GM12878 (cell line): ENCODE data around the gene PRUNE1. TPM values are rescaled to one million over a fixed set of nuclear protein-coding genes. Genes with fewer than 3 reads are reported as not detected.

Source experiments
- ATAC-seq: fragments of 200-7000 bp; cut with Tn5 transposase; 3 replicates; pipeline ENCODE4 v1.9.1; 2020; ENCODE audit warnings: mild to moderate bottlenecking, moderate library complexity
- BruUV-seq: library from RNA; stranded (reverse); fragments of 400-500 nt; replicated peaks from 2 replicates; lab custom pipeline; 2021; lab: Mats Ljungman, UMichigan
- CTCF ChIA-PET: fragments of 300-600 bp; sonication (Branson Sonifier 250); formaldehyde crosslinking; extraction: SDS; loops from one replicate; lab custom pipeline; 2021; ENCODE audit warnings: inconsistent platforms; lab: Yijun Ruan, JAX
- POLR2A ChIA-PET: fragments of 350-600 bp; formaldehyde crosslinking; extraction: SDS; loops from one replicate; lab custom pipeline; 2021; ENCODE audit warnings: inconsistent platforms; lab: Charles Lee
- RAD21 ChIA-PET: fragments of 300-600 bp; sonication (Branson Sonifier 250); formaldehyde crosslinking; loops from one replicate; lab custom pipeline; 2023; ENCODE audit warnings: antibody characterized with exemption; ENCODE audit not compliant: unreplicated experiment; lab: Charles Lee
- SMC1A ChIA-PET: fragments of 300-600 bp; sonication (Branson Sonifier 250); formaldehyde crosslinking; loops from one replicate; lab custom pipeline; 2023; ENCODE audit not compliant: unreplicated experiment, uncharacterized antibody; lab: Charles Lee
- DNase-seq: peaks from one replicate; pipeline ENCODE4 v3.0.0-alpha.2; 2011; ENCODE audit warnings: low read depth, low spot score
- FAIRE-seq: peaks from 3 replicates; lab custom pipeline; 2011; peaks lifted over from hg19 to GRCh38; lab: Jason Lieb, UNC
- H2AFZ ChIP-seq: 2 replicates; pipeline ENCODE4 v1.6.0; 2011; ENCODE audit warnings: low read depth, low read length, control low read depth; ENCODE audit not compliant: control insufficient read depth
- H3K27ac ChIP-seq: 2 replicates; pipeline ENCODE4 v1.5.1; 2011; ENCODE audit warnings: control low read depth; ENCODE audit not compliant: control insufficient read depth, insufficient read depth
- H3K27me3 ChIP-seq, 2 experiments: replicated peaks in 1 of 2; 2 replicates each; pipeline versions ENCODE4 v1.6.0 to v1.6.1; 2011; ENCODE audit warnings: low read length in 1 of 2; ENCODE audit not compliant: control insufficient read depth in 2 of 2, insufficient read depth in 2 of 2
- H3K36me3 ChIP-seq, 2 experiments: 2 replicates each; pipeline ENCODE4 v1.5.1; 2011; ENCODE audit warnings: low read length in 1 of 2; ENCODE audit not compliant: control insufficient read depth in 2 of 2, insufficient read depth in 2 of 2
- H3K4me1 ChIP-seq: 2 replicates; pipeline ENCODE4 v1.6.1; 2011; ENCODE audit warnings: mild to moderate bottlenecking, low read length, moderate library complexity, mixed read lengths; ENCODE audit not compliant: control insufficient read depth, insufficient read depth
- H3K4me2 ChIP-seq: 2 replicates; pipeline ENCODE4 v1.6.0; 2011; ENCODE audit warnings: control low read depth; ENCODE audit not compliant: control insufficient read depth, insufficient read depth
- H3K4me3 ChIP-seq: fragments of 200-600 bp; sonication (generic); 2 replicates; pipeline ENCODE4 v1.5.1; 2016
- H3K79me2 ChIP-seq: 2 replicates; pipeline ENCODE4 v1.6.0; 2011; ENCODE audit warnings: low read length; ENCODE audit not compliant: control insufficient read depth, insufficient read depth
- H3K9ac ChIP-seq: 2 replicates; pipeline ENCODE4 v1.8.0; 2011; ENCODE audit warnings: low read length, control low read depth, mixed read lengths; ENCODE audit not compliant: control insufficient read depth, insufficient read depth
- H3K9me3 ChIP-seq: replicated peaks from 3 replicates; pipeline ENCODE4 v1.5.1; 2011; ENCODE audit warnings: mild to moderate bottlenecking, low read length; ENCODE audit not compliant: control insufficient read depth, insufficient read depth
- H4K20me1 ChIP-seq: 2 replicates; pipeline ENCODE4 v1.6.0; 2011; ENCODE audit not compliant: control insufficient read depth, insufficient read depth
- ATF7 ChIP-seq: fragments of 450-650 bp; IDR thresholded peaks from 2 replicates; pipeline ENCODE4 v1.6.1; 2016; ENCODE audit warnings: low read depth, mild to moderate bottlenecking
- HDAC2 ChIP-seq: fragments of 200-600 bp; sonication (generic); IDR thresholded peaks from 2 replicates; pipeline ENCODE4 v1.6.1; 2017
- SP1 ChIP-seq: IDR thresholded peaks from one replicate; pipeline ENCODE4 v1.6.1; 2011; ENCODE audit warnings: low read depth, low read length
- TBL1XR1 ChIP-seq: IDR thresholded peaks from 2 replicates; pipeline ENCODE4 v1.6.1; 2012; ENCODE audit warnings: low read depth, low read length, improper control_type of control experiment
- ZSCAN29 ChIP-seq: fragments of 450-650 bp; IDR thresholded peaks from 2 replicates; pipeline ENCODE4 v1.6.1; 2017; ENCODE audit warnings: mild to moderate bottlenecking, moderate library complexity
- WGBS: methylation state at CpG from one replicate; pipeline ENCODE4 v1.1.6; 2016; ENCODE audit warnings: low lambda C conversion rate; ENCODE audit not compliant: insufficient replicate concordance, insufficient coverage; ENCODE audit errors: missing lambda C conversion rate; 5-methylcytosine and 5-hydroxymethylcytosine counted together
- in situ Hi-C: fragments of 300-500 bp; cut with MboI; formaldehyde crosslinking; loops from 9 replicates; pipeline ENCODE4 v1.14.3; 2018; ENCODE audit warnings: mixed read lengths
- intact Hi-C: fragments of 100-400 bp; cut with micrococcal nuclease; formaldehyde crosslinking; loops from one replicate; pipeline ENCODE4 v1.14.2; 2022; ENCODE audit not compliant: unreplicated experiment
- polyA plus RNA-seq, 11 experiments: library from polyadenylated mRNA; depleted of rRNA in 4 of 11; unstranded in 6 of 11; stranded (reverse) in 5 of 11; fragments of >200 nt; fragmentation: Nextera tagmentation in 4 of 11; fragmentation: Illumina TruSeq in 1 of 11; extraction: Ambion mirVana in 4 of 11; extraction: Trizol in 1 of 11; gene quantifications; 1 replicate in 1 of 11; 2 replicates in 10 of 11; pipeline versions ENCODE4 v1.2.1 to v1.2.3, GENCODE V29; 2011 to 2016; ENCODE audit warnings: inconsistent platforms in 2 of 11, missing spikeins in 2 of 11, low read depth in 1 of 11
- total RNA-seq, 4 experiments: library from RNA; depleted of rRNA in 3 of 4; stranded (reverse); fragments of >200 nt in 3 of 4; fragmentation: Illumina TruSeq in 1 of 4; extraction: Trizol in 1 of 4; gene quantifications; 2 replicates each; pipeline versions ENCODE4 v1.2.1 to v1.2.3, GENCODE V29; 2013 to 2021
- TF ChIP-seq, protein P1 (sequence below), 3 experiments: IDR thresholded peaks in 2 of 3; conservative IDR thresholded peaks in 1 of 3; 2 replicates each; pipeline ENCODE4 v1.5.1; 2011; ENCODE audit warnings: low read depth in 3 of 3, low read length in 3 of 3, mild to moderate bottlenecking in 3 of 3, control low read depth in 2 of 3, moderate library complexity in 2 of 3, inconsistent platforms in 1 of 3, mixed read lengths in 1 of 3; ENCODE audit not compliant: control insufficient read depth in 2 of 3, insufficient read depth in 1 of 3; ENCODE audit errors: extremely low read depth in 1 of 3
- TF ChIP-seq, protein P2 (sequence below): IDR thresholded peaks from 2 replicates; pipeline ENCODE4 v1.6.1; 2011; ENCODE audit warnings: borderline replicate concordance, low read depth, mild to moderate bottlenecking, moderate library complexity, mixed read lengths, low read length; ENCODE audit not compliant: insufficient read depth; ENCODE audit errors: extremely low read length
- TF ChIP-seq, protein P3 (sequence below): fragments of 450-650 bp; IDR thresholded peaks from 2 replicates; pipeline ENCODE4 v1.6.1; 2017; ENCODE audit warnings: mild to moderate bottlenecking, moderate library complexity

The PRUNE1 gene
- total and polyA plus RNA-seq, 10 of the 15 experiments (the other 5 are each of a cell fraction or from before 2014, with no cell fraction given) = 4.7 to 24.5 (median 12.4) TPM

DNA sequence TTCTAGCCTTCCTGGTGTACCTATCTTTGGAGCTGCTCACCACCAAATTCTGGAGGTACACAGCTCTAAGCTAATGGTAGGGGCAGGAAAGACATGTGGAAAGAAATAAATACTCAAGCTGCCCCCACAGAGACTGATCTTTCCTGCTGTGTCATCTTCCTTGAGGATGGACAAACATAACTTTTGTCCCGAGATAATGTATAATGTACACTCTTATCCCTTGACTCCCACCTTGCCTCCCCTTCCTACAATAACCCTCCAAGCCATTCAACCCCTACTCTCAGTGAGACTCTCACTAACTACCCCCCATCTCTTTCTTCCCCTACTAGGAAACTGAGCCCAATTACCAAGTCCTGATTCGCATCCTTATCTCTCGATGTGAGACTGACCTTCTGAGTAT, 14.0 kb upstream of the PRUNE1 start:
- DNase-seq (no peak), ATAC-seq (no peak)
- intact Hi-C loops = loop anchor here (10.0 kb wide), 1 partner anchor 739 kb away; the partner anchor contains the start of gene CA14
- H3K4me3 ChIP-seq = no peak overlapping the region
- BruUV-seq = no TSS peak
- no peaks in the 10 kb centered on the region for H3K36me3 ChIP-seq
- no peak overlapping the region for H3K27ac ChIP-seq
- no peaks in the 10 kb centered on the region for H3K4me1 ChIP-seq
- H3K4me2 ChIP-seq = no peak overlapping the region
- H3K9ac ChIP-seq = no peak overlapping the region
- RAD21 ChIA-PET = interaction anchor here (0.6 to 2.6 kb wide), 3 partner anchors 13 to 434 kb away, joined by 4 to 19 read pairs (median 4); partner anchors contain the start of gene ANXA9
- H4K20me1 ChIP-seq = no peaks in the 10 kb centered on the region
- H3K79me2 ChIP-seq = no peaks in the 10 kb centered on the region
- H2AFZ ChIP-seq = no peak overlapping the region
- TF ChIP-seq SP1 (no peak), TBL1XR1 (no peak), ATF7 (no peak)
- TF ChIP-seq, all 136 proteins: peak for 0
- H3K9me3 ChIP-seq = no peaks in the 10 kb centered on the region
- FAIRE-seq = no peak
- ChIA-PET SMC1A (interaction anchor here (0.8 to 4.5 kb wide), 3 partner anchors 12 to 39 kb away, joined by 4 to 34 read pairs (median 7); partner anchors contain the start of genes CERS2 and MINDY1), CTCF (interaction anchor here (0.6 to 16.2 kb wide), 13 partner anchors 8 to 737 kb away, joined by 3 to 252 read pairs (median 3); partner anchors contain the start of genes ANXA9, CA14, CERS2 and ENSA), POLR2A (no interaction called here)
- in situ Hi-C loops = no loop called here
- WGBS = 87% methylated on average over 3 of the region's 3 CpGs
- H3K27me3 ChIP-seq = no peaks in the 10 kb centered on the region

DNA sequence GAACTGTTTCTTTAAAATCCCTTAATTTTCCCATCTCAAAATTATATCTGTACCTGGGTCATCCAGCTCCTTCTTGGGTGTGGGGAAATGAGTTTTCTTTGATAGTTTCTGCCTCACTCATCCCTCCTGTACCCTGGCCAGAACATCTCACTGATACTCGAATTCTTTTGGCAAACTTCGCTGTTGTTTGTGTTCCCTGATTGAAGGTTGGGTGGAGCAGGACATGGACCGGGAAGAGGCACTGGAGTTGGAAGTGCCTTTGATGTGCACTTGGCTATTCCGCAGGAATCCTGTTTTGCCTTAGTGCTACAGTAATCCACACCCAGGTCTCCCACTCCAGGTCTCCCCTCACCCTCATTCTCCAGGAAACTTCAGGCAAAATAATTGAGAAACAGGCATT, 12.8 kb upstream of the PRUNE1 start:
- H3K4me3 ChIP-seq = no peak overlapping the region
- 0 out of 2 replicates have a peak overlapping the region, but pooled peaks have one; percentile 40 for H3K9ac ChIP-seq
- H3K9me3 ChIP-seq = no peaks in the 10 kb centered on the region
- RAD21 ChIA-PET = interaction anchor here (0.8 to 2.6 kb wide), 9 partner anchors 11 to 740 kb away, joined by 3 to 20 read pairs (median 4); partner anchors contain the start of genes ANXA9, CDC42SE1, GOLPH3L and MINDY1
- H3K79me2 ChIP-seq = no peaks in the 10 kb centered on the region
- H3K36me3 ChIP-seq = no peaks in the 10 kb centered on the region
- no peak for FAIRE-seq
- peak overlapping the region; percentile 88 for H2AFZ ChIP-seq
- H4K20me1 ChIP-seq = no peaks in the 10 kb centered on the region
- H3K27me3 ChIP-seq = no peaks in the 10 kb centered on the region
- H3K4me1 ChIP-seq = no peaks in the 10 kb centered on the region
- intact Hi-C loops = loop anchor here (10.0 kb wide), 1 partner anchor 741 kb away; the partner anchor contains the start of gene CA14
- 37% methylated on average over 4 of the region's 4 CpGs for WGBS
- DNase-seq = no peak
- POLR2A ChIA-PET = interaction anchor here (0.6 to 1.2 kb wide), 3 partner anchors 10 to 73 kb away, joined by 3 to 5 read pairs (median 4); no protein-coding TSS in a partner anchor
- peak overlapping the region; percentile 75 for H3K4me2 ChIP-seq
- ATAC-seq = no peak
- BruUV-seq = no TSS peak
- in situ Hi-C loops = loop anchor here (5.0 kb wide), 1 partner anchor 738 kb away; the partner anchor contains the start of gene CA14
- SMC1A ChIA-PET = interaction anchor here (0.6 to 4.5 kb wide), 11 partner anchors 10 to 871 kb away, joined by 3 to 34 read pairs (median 4); partner anchors contain the start of genes C1orf56, CERS2, MINDY1 and TNFAIP8L2
- CTCF ChIA-PET = interaction anchor here (0.7 to 16.2 kb wide), 32 partner anchors 8 to 740 kb away, joined by 3 to 252 read pairs (median 3); partner anchors contain the start of genes ANXA9, C1orf56, CA14 and CERS2
- H3K27ac ChIP-seq = no peak overlapping the region
- TF ChIP-seq, protein P1, sequence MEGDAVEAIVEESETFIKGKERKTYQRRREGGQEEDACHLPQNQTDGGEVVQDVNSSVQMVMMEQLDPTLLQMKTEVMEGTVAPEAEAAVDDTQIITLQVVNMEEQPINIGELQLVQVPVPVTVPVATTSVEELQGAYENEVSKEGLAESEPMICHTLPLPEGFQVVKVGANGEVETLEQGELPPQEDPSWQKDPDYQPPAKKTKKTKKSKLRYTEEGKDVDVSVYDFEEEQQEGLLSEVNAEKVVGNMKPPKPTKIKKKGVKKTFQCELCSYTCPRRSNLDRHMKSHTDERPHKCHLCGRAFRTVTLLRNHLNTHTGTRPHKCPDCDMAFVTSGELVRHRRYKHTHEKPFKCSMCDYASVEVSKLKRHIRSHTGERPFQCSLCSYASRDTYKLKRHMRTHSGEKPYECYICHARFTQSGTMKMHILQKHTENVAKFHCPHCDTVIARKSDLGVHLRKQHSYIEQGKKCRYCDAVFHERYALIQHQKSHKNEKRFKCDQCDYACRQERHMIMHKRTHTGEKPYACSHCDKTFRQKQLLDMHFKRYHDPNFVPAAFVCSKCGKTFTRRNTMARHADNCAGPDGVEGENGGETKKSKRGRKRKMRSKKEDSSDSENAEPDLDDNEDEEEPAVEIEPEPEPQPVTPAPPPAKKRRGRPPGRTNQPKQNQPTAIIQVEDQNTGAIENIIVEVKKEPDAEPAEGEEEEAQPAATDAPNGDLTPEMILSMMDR (IDR thresholded peaks at IDR 0.05 in 2 of 3, conservative IDR thresholded peaks at IDR 0.05 in 1 of 3; ENCODE audit: control insufficient read depth in 2 of 3, extremely low read depth in 1 of 3, insufficient read depth in 1 of 3, low read depth in 3 of 3, low read length in 3 of 3) = no peak
- TF ChIP-seq HDAC2 = no peak
- no peak for TF ChIP-seq ZSCAN29
- TF ChIP-seq, protein P2, sequence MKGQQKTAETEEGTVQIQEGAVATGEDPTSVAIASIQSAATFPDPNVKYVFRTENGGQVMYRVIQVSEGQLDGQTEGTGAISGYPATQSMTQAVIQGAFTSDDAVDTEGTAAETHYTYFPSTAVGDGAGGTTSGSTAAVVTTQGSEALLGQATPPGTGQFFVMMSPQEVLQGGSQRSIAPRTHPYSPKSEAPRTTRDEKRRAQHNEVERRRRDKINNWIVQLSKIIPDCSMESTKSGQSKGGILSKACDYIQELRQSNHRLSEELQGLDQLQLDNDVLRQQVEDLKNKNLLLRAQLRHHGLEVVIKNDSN = no peak
- TF ChIP-seq, protein P3, sequence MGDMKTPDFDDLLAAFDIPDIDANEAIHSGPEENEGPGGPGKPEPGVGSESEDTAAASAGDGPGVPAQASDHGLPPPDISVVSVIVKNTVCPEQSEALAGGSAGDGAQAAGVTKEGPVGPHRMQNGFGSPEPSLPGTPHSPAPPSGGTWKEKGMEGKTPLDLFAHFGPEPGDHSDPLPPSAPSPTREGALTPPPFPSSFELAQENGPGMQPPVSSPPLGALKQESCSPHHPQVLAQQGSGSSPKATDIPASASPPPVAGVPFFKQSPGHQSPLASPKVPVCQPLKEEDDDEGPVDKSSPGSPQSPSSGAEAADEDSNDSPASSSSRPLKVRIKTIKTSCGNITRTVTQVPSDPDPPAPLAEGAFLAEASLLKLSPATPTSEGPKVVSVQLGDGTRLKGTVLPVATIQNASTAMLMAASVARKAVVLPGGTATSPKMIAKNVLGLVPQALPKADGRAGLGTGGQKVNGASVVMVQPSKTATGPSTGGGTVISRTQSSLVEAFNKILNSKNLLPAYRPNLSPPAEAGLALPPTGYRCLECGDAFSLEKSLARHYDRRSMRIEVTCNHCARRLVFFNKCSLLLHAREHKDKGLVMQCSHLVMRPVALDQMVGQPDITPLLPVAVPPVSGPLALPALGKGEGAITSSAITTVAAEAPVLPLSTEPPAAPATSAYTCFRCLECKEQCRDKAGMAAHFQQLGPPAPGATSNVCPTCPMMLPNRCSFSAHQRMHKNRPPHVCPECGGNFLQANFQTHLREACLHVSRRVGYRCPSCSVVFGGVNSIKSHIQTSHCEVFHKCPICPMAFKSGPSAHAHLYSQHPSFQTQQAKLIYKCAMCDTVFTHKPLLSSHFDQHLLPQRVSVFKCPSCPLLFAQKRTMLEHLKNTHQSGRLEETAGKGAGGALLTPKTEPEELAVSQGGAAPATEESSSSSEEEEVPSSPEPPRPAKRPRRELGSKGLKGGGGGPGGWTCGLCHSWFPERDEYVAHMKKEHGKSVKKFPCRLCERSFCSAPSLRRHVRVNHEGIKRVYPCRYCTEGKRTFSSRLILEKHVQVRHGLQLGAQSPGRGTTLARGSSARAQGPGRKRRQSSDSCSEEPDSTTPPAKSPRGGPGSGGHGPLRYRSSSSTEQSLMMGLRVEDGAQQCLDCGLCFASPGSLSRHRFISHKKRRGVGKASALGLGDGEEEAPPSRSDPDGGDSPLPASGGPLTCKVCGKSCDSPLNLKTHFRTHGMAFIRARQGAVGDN = no peak
